NT2/D1 (cell line): ENCODE results near the gene ZDHHC17.
"Not testable (repeated sequence)": the region's sequence is repeated elsewhere in the genome, so short reads cannot be mapped to it uniquely, and the experiment has no call there.

Experiments used
- SUZ12 ChIP-seq: IDR thresholded peaks from 2 replicates; pipeline ENCODE4 v1.6.1; 2011; ENCODE audit not compliant: insufficient read length, insufficient read depth; ENCODE audit errors: extremely low read depth
- YY1 ChIP-seq: IDR thresholded peaks from 2 replicates; pipeline ENCODE4 v1.6.1; 2011; ENCODE audit not compliant: insufficient read length, insufficient read depth

DNA sequence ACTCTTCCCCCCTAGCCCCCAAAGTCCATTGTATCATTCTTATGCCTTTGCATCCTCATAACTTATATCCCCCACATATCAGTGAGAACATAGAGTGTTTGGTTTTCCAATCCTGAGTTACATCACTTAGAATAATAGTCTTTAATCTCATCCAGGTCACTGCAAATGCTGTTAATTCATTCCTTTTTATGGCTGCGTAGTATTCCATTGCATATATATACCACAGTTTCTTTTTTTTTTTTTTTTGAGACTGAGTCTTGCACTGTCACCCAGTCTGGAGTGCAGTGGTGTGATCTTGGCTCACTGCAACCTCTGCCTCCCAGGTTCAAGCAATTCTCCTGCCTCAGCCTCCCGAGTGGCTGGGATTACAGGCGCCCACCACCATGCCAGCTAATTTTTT is 31.7 kb upstream of the ZDHHC17 start:
- not testable (repeated sequence) for TF ChIP-seq SUZ12, YY1
